ENCODE measurements around the gene TMEM45B. TPM values are rescaled to one million over a fixed set of nuclear protein-coding genes. Genes with fewer than 3 reads are reported as not detected.
"Not testable (repeated sequence)": the region's sequence is repeated elsewhere in the genome, so short reads cannot be mapped to it uniquely, and the experiment has no call there.

The TMEM45B gene
- polyA plus RNA-seq, 1 donor from 2014 or later: 0.19 TPM

GRCh38 chr11:129792663-129793062, 23.0 kb upstream of the TMEM45B start:
- Mint-ChIP-seq H3K9me3 (peaks cover 3 to 17% (median 4%) of the 10 kb centered on the region in 3 donors), H3K4me1 (no peaks in the 10 kb centered on the region), H3K4me3 (no peak overlapping the region), H3K27ac (no peak overlapping the region), H3K36me3 (no peaks in the 10 kb centered on the region), H3K27me3 (peaks cover 4% of the 10 kb centered on the region)

GRCh38 chr11:129795089-129795488, 20.6 kb upstream of the TMEM45B start:
- H3K4me1 Mint-ChIP-seq: no peaks in the 10 kb centered on the region
- peaks cover 7% of the 10 kb centered on the region for H3K27me3 Mint-ChIP-seq
- H3K36me3 Mint-ChIP-seq: no peaks in the 10 kb centered on the region
- H3K27ac Mint-ChIP-seq: no peak overlapping the region
- peaks cover 11 to 26% (median 13%) of the 10 kb centered on the region in 3 donors for H3K9me3 Mint-ChIP-seq
- no peak overlapping the region for H3K4me3 Mint-ChIP-seq

GRCh38 chr11:129798212-129798611, 17.4 kb upstream of the TMEM45B start:
- H3K27me3 Mint-ChIP-seq: peaks cover 13% of the 10 kb centered on the region
- H3K4me1 Mint-ChIP-seq: no peaks in the 10 kb centered on the region
- peaks cover 11 to 32% (median 19%) of the 10 kb centered on the region in 3 donors for H3K9me3 Mint-ChIP-seq
- no peak overlapping the region for H3K27ac Mint-ChIP-seq
- no peaks in the 10 kb centered on the region for H3K36me3 Mint-ChIP-seq
- H3K4me3 Mint-ChIP-seq: no peak overlapping the region

GRCh38 chr11:129800162-129800561, 15.5 kb upstream of the TMEM45B start:
- not testable (repeated sequence) for H3K27ac Mint-ChIP-seq, H3K4me1 Mint-ChIP-seq, H3K4me3 Mint-ChIP-seq, H3K36me3 Mint-ChIP-seq
- Mint-ChIP-seq H3K27me3 (peaks cover 17% of the 10 kb centered on the region), H3K9me3 (peaks cover 11 to 24% (median 22%) of the 10 kb centered on the region in 3 donors)

GRCh38 chr11:129800655-129801054, 15.0 kb upstream of the TMEM45B start:
- no peaks in the 10 kb centered on the region for H3K4me1 Mint-ChIP-seq

GRCh38 chr11:129803533-129803932, 12.1 kb upstream of the TMEM45B start:
- peaks cover 27% of the 10 kb centered on the region for H3K27me3 Mint-ChIP-seq
- peak overlapping the region in 1 of 3 donors; percentile 55 for H3K27ac Mint-ChIP-seq
- H3K4me1 Mint-ChIP-seq: no peaks in the 10 kb centered on the region
- peaks cover 2% of the 10 kb centered on the region for H3K36me3 Mint-ChIP-seq
- peak overlapping the region in 1 of 4 donors; percentile 42 for H3K4me3 Mint-ChIP-seq
- H3K9me3 Mint-ChIP-seq: peaks cover 10 to 21% (median 15%) of the 10 kb centered on the region in 3 donors

More at GRCh38 chr11:129800655-129801054, 15.0 kb upstream of the TMEM45B start:
- H3K27me3 Mint-ChIP-seq: peaks cover 19% of the 10 kb centered on the region
- no peak overlapping the region for H3K4me3 Mint-ChIP-seq
- H3K27ac Mint-ChIP-seq: no peak overlapping the region
- peaks cover 8 to 20% (median 19%) of the 10 kb centered on the region in 3 donors for H3K9me3 Mint-ChIP-seq
- peaks cover 2% of the 10 kb centered on the region for H3K36me3 Mint-ChIP-seq

- no peak overlapping the region for H3K4me3 Mint-ChIP-seq
Observed at GRCh38 chr11:129804012-129804411, 11.6 kb upstream of the TMEM45B start.

GRCh38 chr11:129808241-129808640, 7.4 kb upstream of the TMEM45B start:
- peaks cover 4 to 14% (median 7%) of the 10 kb centered on the region in 3 donors for H3K9me3 Mint-ChIP-seq
- not testable (repeated sequence) for H3K36me3 Mint-ChIP-seq, H3K27ac Mint-ChIP-seq, H3K4me3 Mint-ChIP-seq, H3K4me1 Mint-ChIP-seq
- peaks cover 20% of the 10 kb centered on the region for H3K27me3 Mint-ChIP-seq

More at GRCh38 chr11:129804012-129804411, 11.6 kb upstream of the TMEM45B start:
- no peaks in the 10 kb centered on the region for H3K4me1 Mint-ChIP-seq
- H3K36me3 Mint-ChIP-seq: peaks cover 2% of the 10 kb centered on the region
- peak overlapping the region in 1 of 3 donors; percentile 55 for H3K27ac Mint-ChIP-seq
- H3K27me3 Mint-ChIP-seq: peaks cover 27% of the 10 kb centered on the region
- peaks cover 6 to 18% (median 11%) of the 10 kb centered on the region in 3 donors for H3K9me3 Mint-ChIP-seq

GRCh38 chr11:129813231-129813791, 2.3 kb upstream of the TMEM45B start:
- Mint-ChIP-seq H3K4me3 (no peak overlapping the region), H3K4me1 (peaks cover 0 to 3% (median 1%) of the 10 kb centered on the region in 3 donors), H3K27ac (no peak overlapping the region), H3K9me3 (peaks cover 4 to 12% (median 4%) of the 10 kb centered on the region in 3 donors), H3K36me3 (no peaks in the 10 kb centered on the region), H3K27me3 (peaks cover 22% of the 10 kb centered on the region)

- Mint-ChIP-seq H3K9me3 (peaks cover 2 to 10% (median 4%) of the 10 kb centered on the region in 3 donors), H3K27ac (no peak overlapping the region), H3K36me3 (no peaks in the 10 kb centered on the region), H3K27me3 (peaks cover 26% of the 10 kb centered on the region), H3K4me1 (peaks cover 0 to 3% (median 1%) of the 10 kb centered on the region in 3 donors), H3K4me3 (no peak overlapping the region)
Observed at GRCh38 chr11:129814244-129815014, 1.2 kb upstream of the TMEM45B start.

GRCh38 chr11:129817534-129818051, 1.9 kb downstream of the TMEM45B start:
- H3K4me3 Mint-ChIP-seq: no peak overlapping the region
- H3K27me3 Mint-ChIP-seq: peaks cover 33% of the 10 kb centered on the region
- H3K36me3 Mint-ChIP-seq: no peaks in the 10 kb centered on the region
- H3K9me3 Mint-ChIP-seq: peaks cover 0 to 5% (median 2%) of the 10 kb centered on the region in 3 donors
- no peak overlapping the region for H3K27ac Mint-ChIP-seq
- H3K4me1 Mint-ChIP-seq: peaks cover 0 to 3% (median 1%) of the 10 kb centered on the region in 3 donors

GRCh38 chr11:129818236-129818635, 2.6 kb downstream of the TMEM45B start:
- peaks cover 33% of the 10 kb centered on the region for H3K27me3 Mint-ChIP-seq
- H3K4me1 Mint-ChIP-seq, H3K9me3 Mint-ChIP-seq, H3K27ac Mint-ChIP-seq, H3K36me3 Mint-ChIP-seq, H3K4me3 Mint-ChIP-seq: not testable (repeated sequence)

- no peak overlapping the region for H3K27ac Mint-ChIP-seq
- H3K27me3 Mint-ChIP-seq: peaks cover 33% of the 10 kb centered on the region
- peaks cover 0 to 3% (median 1%) of the 10 kb centered on the region in 3 donors for H3K4me1 Mint-ChIP-seq
- no peaks in the 10 kb centered on the region for H3K36me3 Mint-ChIP-seq
- H3K9me3 Mint-ChIP-seq: peaks cover 0 to 5% (median 2%) of the 10 kb centered on the region in 3 donors
- H3K4me3 Mint-ChIP-seq: no peak overlapping the region
Observed at GRCh38 chr11:129819237-129819636, 3.6 kb downstream of the TMEM45B start.

- H3K9me3 Mint-ChIP-seq, H3K27ac Mint-ChIP-seq, H3K36me3 Mint-ChIP-seq, H3K4me1 Mint-ChIP-seq, H3K4me3 Mint-ChIP-seq: not testable (repeated sequence)
- H3K27me3 Mint-ChIP-seq: peaks cover 30% of the 10 kb centered on the region
Observed at GRCh38 chr11:129820228-129820627, 4.6 kb downstream of the TMEM45B start.

- not testable (repeated sequence) for H3K9me3 Mint-ChIP-seq, H3K36me3 Mint-ChIP-seq, H3K4me1 Mint-ChIP-seq, H3K27ac Mint-ChIP-seq, H3K4me3 Mint-ChIP-seq
- peaks cover 17% of the 10 kb centered on the region for H3K27me3 Mint-ChIP-seq
Observed at GRCh38 chr11:129823281-129823680, 7.6 kb downstream of the TMEM45B start.
